Breast epithelium (tissue), 4 donors: Measurements from ENCODE around the gene DQX1. TPM values are rescaled to one million over a fixed set of nuclear protein-coding genes. Genes with fewer than 3 reads are reported as not detected.

Experiments used
- DNase-seq, 2 donors: peaks; one replicate each; pipeline ENCODE4 v3.0.0-alpha.2; 2019; ENCODE audit warnings: low spot score in 2 of 2
- H3K27ac ChIP-seq, 2 donors: fragments of 200-600 bp; sonication (generic) in 1 of 2; one replicate each; pipeline ENCODE4 v1.5.1; 2016 to 2019; ENCODE audit warnings: mild to moderate bottlenecking in 1 of 2
- H3K27me3 ChIP-seq, 2 donors: fragments of 200-600 bp; sonication (generic) in 1 of 2; one replicate each; pipeline versions ENCODE4 v1.5.1 to v1.6.0; 2017 to 2019; ENCODE audit warnings: control low read depth in 1 of 2, mild to moderate bottlenecking in 1 of 2
- H3K36me3 ChIP-seq: fragments of 200-600 bp; one replicate; pipeline ENCODE4 v1.5.1; 2019
- H3K4me1 ChIP-seq, 2 donors: fragments of 200-600 bp; sonication (generic); one replicate each; pipeline ENCODE4 v1.5.1; 2016 to 2019; ENCODE audit warnings: control low read depth in 1 of 2
- H3K4me3 ChIP-seq, 3 donors: fragments of 200-600 bp; sonication (generic); 1 replicate in 2 of 3; 2 replicates in 1 of 3; pipeline ENCODE4 v1.5.1; 2016 to 2019; ENCODE audit warnings: mild to moderate bottlenecking in 3 of 3, moderate library complexity in 2 of 3
- H3K9me3 ChIP-seq, 2 donors: fragments of 200-600 bp; sonication (generic) in 1 of 2; one replicate each; pipeline ENCODE4 v1.5.1; 2016 to 2019; ENCODE audit warnings: control low read depth in 1 of 2
- CTCF ChIP-seq, 3 donors: fragments of 450-650 bp; IDR thresholded peaks; one replicate each; pipeline ENCODE4 v1.5.1; 2016 to 2017; ENCODE audit warnings: antibody characterized with exemption in 3 of 3, mild to moderate bottlenecking in 3 of 3, moderate library complexity in 3 of 3
- POLR2A ChIP-seq: fragments of 450-650 bp; IDR thresholded peaks from one replicate; pipeline ENCODE4 v1.6.1; 2016; ENCODE audit warnings: antibody characterized with exemption, mild to moderate bottlenecking, moderate library complexity
- POLR2AphosphoS5 ChIP-seq, 3 donors: sonication (generic); formaldehyde crosslinking; IDR thresholded peaks; one replicate each; pipeline ENCODE4 v1.6.1; 2017; ENCODE audit warnings: antibody characterized with exemption in 3 of 3
- intact Hi-C: fragments of 100-400 bp; cut with DNase I; formaldehyde crosslinking; loops from one replicate; pipeline ENCODE4 v1.15.1; 2023; ENCODE audit warnings: low total_unique reads
- total RNA-seq, 3 donors: library from RNA; depleted of rRNA; stranded (reverse); fragments of >200 nt; gene quantifications; one replicate each; pipeline ENCODE4 v1.1.0, GENCODE V29; 2016

Gene DQX1
- total RNA-seq, 3 donors from 2014 or later, result 0.66 TPM; not detected in 2

GRCh38 chr2:74481961-74482800, 43.9 kb downstream of the DQX1 start:
- Histone ChIP-seq H3K36me3 (no peaks in the 10 kb centered on the region), H3K4me3 (peak overlapping the region; percentile 71 to 99 (median 89)), H3K4me1 (peaks cover 8 to 14% of the 10 kb centered on the region in 2 donors), H3K27ac (peak overlapping the region; percentile 90 to 94), H3K27me3 (no peaks in the 10 kb centered on the region), H3K9me3 (no peaks in the 10 kb centered on the region)
- no peak for DNase-seq
- no peak for TF ChIP-seq POLR2AphosphoS5 (IDR thresholded peaks at IDR 0.05)
- TF ChIP-seq CTCF (IDR thresholded peaks at IDR 0.05), result no peak
- no peak for TF ChIP-seq POLR2A
- intact Hi-C loops, result loop anchor here (5.0 kb wide), 1 partner anchor 100 kb away; no protein-coding TSS in a partner anchor

GRCh38 chr2:74481431-74481830, 44.6 kb downstream of the DQX1 start:
- H3K4me1 ChIP-seq, result peaks cover 8 to 14% of the 10 kb centered on the region in 2 donors
- intact Hi-C loops, result loop anchor here (5.0 kb wide), 1 partner anchor 101 kb away; no protein-coding TSS in a partner anchor
- H3K9me3 ChIP-seq, result no peaks in the 10 kb centered on the region
- peak overlapping the region; percentile 71 to 99 (median 89) for H3K4me3 ChIP-seq
- TF ChIP-seq POLR2AphosphoS5 (IDR thresholded peaks at IDR 0.05) (no peak), POLR2A (no peak), CTCF (IDR thresholded peaks at IDR 0.05) (no peak)
- no peaks in the 10 kb centered on the region for H3K27me3 ChIP-seq
- H3K36me3 ChIP-seq, result no peaks in the 10 kb centered on the region
- no peak overlapping the region for H3K27ac ChIP-seq
- DNase-seq, result no peak

GRCh38 chr2:74474899-74475298, 51.1 kb downstream of the DQX1 start:
- Histone ChIP-seq H3K4me1 (peaks cover 4 to 5% of the 10 kb centered on the region in 2 donors), H3K4me3 (no peak overlapping the region), H3K9me3 (no peaks in the 10 kb centered on the region), H3K36me3 (no peaks in the 10 kb centered on the region), H3K27me3 (no peaks in the 10 kb centered on the region), H3K27ac (no peak overlapping the region)
- DNase-seq, result no peak
- intact Hi-C loops, result no loop called here
- TF ChIP-seq POLR2A, result no peak
- TF ChIP-seq POLR2AphosphoS5 (IDR thresholded peaks at IDR 0.05), result no peak
- no peak for TF ChIP-seq CTCF (IDR thresholded peaks at IDR 0.05)

- intact Hi-C loops, result no loop called here
- H3K4me3 ChIP-seq, result no peak overlapping the region
- DNase-seq, result no peak
- no peaks in the 10 kb centered on the region for H3K27me3 ChIP-seq
- H3K9me3 ChIP-seq, result no peaks in the 10 kb centered on the region
- TF ChIP-seq CTCF (IDR thresholded peaks at IDR 0.05) (no peak), POLR2AphosphoS5 (IDR thresholded peaks at IDR 0.05) (no peak), POLR2A (no peak)
- H3K36me3 ChIP-seq, result no peaks in the 10 kb centered on the region
- peaks cover 4 to 5% of the 10 kb centered on the region in 2 donors for H3K4me1 ChIP-seq
- no peak overlapping the region for H3K27ac ChIP-seq
These were observed 51.5 kb downstream of the DQX1 start for GRCh38 chr2:74474481-74474880.

GRCh38 chr2:74472945-74473258, 53.1 kb downstream of the DQX1 start:
- no peak for TF ChIP-seq POLR2AphosphoS5 (IDR thresholded peaks at IDR 0.05)
- no peak for TF ChIP-seq POLR2A
- TF ChIP-seq CTCF (IDR thresholded peaks at IDR 0.05), result no peak
- Histone ChIP-seq H3K27me3 (no peaks in the 10 kb centered on the region), H3K4me1 (peaks cover 4 to 5% of the 10 kb centered on the region in 2 donors), H3K27ac (peak overlapping the region; percentile 82 to 96), H3K4me3 (peak overlapping the region; percentile 67 to 96 (median 77)), H3K9me3 (no peaks in the 10 kb centered on the region), H3K36me3 (no peaks in the 10 kb centered on the region)
- DNase-seq, result no peak
- intact Hi-C loops, result no loop called here
